GM12874 (cell line): Measurements from ENCODE around the gene DAPK2.

Experiments
- CTCF ChIP-seq: IDR thresholded peaks from 2 replicates; pipeline ENCODE4 v1.5.1; 2011; ENCODE audit warnings: low read depth, mild to moderate bottlenecking, control low read depth, low read length, moderate library complexity; ENCODE audit not compliant: insufficient read depth

DAPK2 gene

GRCh38 chr15:63908281-63908680 lies 138.0 kb downstream of the DAPK2 start:
- no peak for TF ChIP-seq CTCF

GRCh38 chr15:63907521-63907920 lies 138.8 kb downstream of the DAPK2 start:
- TF ChIP-seq CTCF, result no peak

GRCh38 chr15:63906266-63906584 lies 140.1 kb downstream of the DAPK2 start:
- TF ChIP-seq CTCF, result no peak

GRCh38 chr15:63905558-63906265 lies 140.6 kb downstream of the DAPK2 start:
- no peak for TF ChIP-seq CTCF

GRCh38 chr15:63905131-63905530 lies 141.2 kb downstream of the DAPK2 start:
- no peak for TF ChIP-seq CTCF

- TF ChIP-seq CTCF, result no peak
These were observed 142.2 kb downstream of the DAPK2 start for GRCh38 chr15:63904042-63904441.

GRCh38 chr15:63902671-63903035 lies 143.6 kb downstream of the DAPK2 start:
- TF ChIP-seq CTCF, result no peak
